ENCODE results near the gene LMNTD2.

The LMNTD2 gene

DNA sequence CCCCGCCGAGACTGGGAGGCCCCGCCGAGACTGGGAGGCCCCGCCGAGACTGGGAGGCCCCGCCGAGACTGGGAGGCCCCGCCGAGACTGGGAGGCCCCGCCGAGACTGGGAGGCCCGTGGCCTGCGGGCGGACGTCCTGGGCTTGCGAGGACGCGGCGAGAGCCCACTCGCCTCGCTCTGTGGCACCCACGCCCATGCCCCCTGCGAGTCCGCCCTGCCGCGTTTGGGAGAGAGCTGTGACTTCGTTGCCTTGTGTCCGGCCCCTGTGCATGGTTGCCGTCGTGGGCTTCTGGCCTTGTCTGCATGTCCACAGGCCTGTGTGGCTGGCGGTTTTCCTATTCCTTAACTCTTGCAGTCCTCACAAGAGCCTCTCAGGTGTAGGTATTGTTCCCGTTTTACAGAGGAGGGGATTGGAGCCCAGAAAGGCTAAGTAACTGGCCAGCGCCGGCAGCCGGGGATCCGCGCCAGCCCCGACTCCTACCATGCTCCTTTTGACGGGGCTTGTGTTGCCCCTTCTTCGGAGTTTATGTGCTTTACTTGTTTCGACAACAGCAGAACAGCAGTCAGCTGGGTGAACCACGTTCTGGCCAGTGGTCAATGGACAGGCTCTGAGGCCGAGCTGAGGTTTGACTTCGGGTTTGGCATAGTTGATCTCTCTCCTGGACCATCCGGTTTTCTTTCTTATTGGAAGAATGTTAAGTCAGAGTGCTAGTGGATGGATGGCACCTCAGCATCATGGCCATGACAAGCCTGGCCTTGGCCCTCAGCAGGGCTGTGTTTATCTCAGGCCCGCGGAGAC lies 16.5 kb upstream of the LMNTD2 start:
- Histone ChIP-seq H3K4me2 (ENCODE audit: low read depth, low read length, poor library complexity, severe bottlenecking) (peak overlapping the region; percentile 85), H3K9me2 (replicated peaks; ENCODE audit: insufficient read depth, low read length) (no peaks in the 10 kb centered on the region), H3K27ac (ENCODE audit: low read depth, low read length) (no peak overlapping the region), H4K20me1 (ENCODE audit: low read depth, low read length) (peaks cover 27% of the 10 kb centered on the region; the same call in 1 of the 2 replicates), H3K36me3 (ENCODE audit: low read length) (no peaks in the 10 kb centered on the region), H3K27me3 (ENCODE audit: low read length) (no peaks in the 10 kb centered on the region), H3K4me3 (ENCODE audit: insufficient read depth, low read length, poor library complexity, severe bottlenecking) (peak overlapping the region; percentile 76), H3K9me3 (ENCODE audit: insufficient read depth, low read length) (no peaks in the 10 kb centered on the region), H3K9ac (ENCODE audit: low read length) (peak overlapping the region; percentile 78), H2AFZ (ENCODE audit: low read depth, low read length, severe bottlenecking) (no peak overlapping the region), H3F3A (ENCODE audit: insufficient read depth) (0 out of 2 replicates have a peak, but pooled peaks cover 3% of the 10 kb centered on the region), H3K79me2 (ENCODE audit: insufficient read depth, low read length) (peaks cover 53% of the 10 kb centered on the region)
- TF ChIP-seq, protein P1, sequence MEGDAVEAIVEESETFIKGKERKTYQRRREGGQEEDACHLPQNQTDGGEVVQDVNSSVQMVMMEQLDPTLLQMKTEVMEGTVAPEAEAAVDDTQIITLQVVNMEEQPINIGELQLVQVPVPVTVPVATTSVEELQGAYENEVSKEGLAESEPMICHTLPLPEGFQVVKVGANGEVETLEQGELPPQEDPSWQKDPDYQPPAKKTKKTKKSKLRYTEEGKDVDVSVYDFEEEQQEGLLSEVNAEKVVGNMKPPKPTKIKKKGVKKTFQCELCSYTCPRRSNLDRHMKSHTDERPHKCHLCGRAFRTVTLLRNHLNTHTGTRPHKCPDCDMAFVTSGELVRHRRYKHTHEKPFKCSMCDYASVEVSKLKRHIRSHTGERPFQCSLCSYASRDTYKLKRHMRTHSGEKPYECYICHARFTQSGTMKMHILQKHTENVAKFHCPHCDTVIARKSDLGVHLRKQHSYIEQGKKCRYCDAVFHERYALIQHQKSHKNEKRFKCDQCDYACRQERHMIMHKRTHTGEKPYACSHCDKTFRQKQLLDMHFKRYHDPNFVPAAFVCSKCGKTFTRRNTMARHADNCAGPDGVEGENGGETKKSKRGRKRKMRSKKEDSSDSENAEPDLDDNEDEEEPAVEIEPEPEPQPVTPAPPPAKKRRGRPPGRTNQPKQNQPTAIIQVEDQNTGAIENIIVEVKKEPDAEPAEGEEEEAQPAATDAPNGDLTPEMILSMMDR (IDR thresholded peaks at IDR 0.05; ENCODE audit: insufficient read depth, low read length, poor library complexity, severe bottlenecking): no peak
- TF ChIP-seq EZH2phosphoT487 (conservative IDR thresholded peaks at IDR 0.05; ENCODE audit: low read length): no peak

DNA sequence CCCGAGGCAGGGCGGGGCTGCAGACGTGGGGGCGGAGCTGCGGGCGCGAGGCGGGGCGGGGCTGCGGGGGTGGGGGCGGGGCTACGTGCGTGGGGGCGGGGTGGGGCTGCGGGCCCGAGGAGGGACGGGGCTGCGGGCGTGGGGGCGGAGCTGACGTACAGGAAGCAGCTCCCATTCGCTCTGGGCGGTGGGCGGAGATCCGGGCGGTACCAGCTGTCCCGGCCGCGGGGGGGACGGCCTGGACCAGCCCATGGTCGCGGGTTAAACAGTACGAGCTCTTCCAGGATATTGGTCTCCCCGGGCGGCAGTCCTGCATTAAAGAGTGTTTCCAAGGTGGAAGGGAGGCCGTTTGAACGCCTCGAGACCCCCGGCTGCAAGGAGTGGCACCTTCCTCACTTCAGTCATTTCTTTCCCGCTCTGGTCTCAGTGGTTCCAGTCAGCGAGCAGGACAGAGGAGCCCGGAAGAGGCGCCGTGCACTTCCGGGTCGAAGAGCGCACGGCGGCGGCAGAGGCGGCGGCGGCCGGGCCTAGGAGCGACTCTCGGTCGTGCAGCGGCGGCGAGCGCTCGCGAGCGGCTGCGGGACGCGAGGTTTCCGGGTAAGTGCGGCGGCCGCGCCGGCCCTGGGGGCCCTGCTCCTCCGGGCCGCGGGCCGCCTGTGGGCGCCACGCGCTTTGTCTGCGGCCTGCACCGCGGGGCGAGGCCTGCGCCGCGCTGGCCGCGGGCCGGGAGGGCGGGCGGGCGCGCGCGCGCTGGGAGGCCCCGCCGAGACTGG lies 15.6 kb upstream of the LMNTD2 start, which contains the start of gene PHRF1:
Gene PHRF1 (plus strand): TSS at position 475 of the 773 bp plus-strand sequence. CDS start 5,043 bp downstream, outside the sequence.
- Histone ChIP-seq H3K79me2 (ENCODE audit: insufficient read depth, low read length) (peaks cover 45% of the 10 kb centered on the region), H3K9me2 (replicated peaks; ENCODE audit: insufficient read depth, low read length) (no peaks in the 10 kb centered on the region), H4K20me1 (ENCODE audit: low read depth, low read length) (peaks cover 25% of the 10 kb centered on the region; the same call in 1 of the 2 replicates), H3F3A (ENCODE audit: insufficient read depth) (0 out of 2 replicates have a peak, but pooled peaks cover 3% of the 10 kb centered on the region), H3K9me3 (ENCODE audit: insufficient read depth, low read length) (no peaks in the 10 kb centered on the region), H3K9ac (ENCODE audit: low read length) (peak within 1 kb of the TSS; percentile 78), H3K4me3 (ENCODE audit: insufficient read depth, low read length, poor library complexity, severe bottlenecking) (peak within 1 kb of the TSS; percentile 76), H3K4me2 (ENCODE audit: low read depth, low read length, poor library complexity, severe bottlenecking) (peak within 1 kb of the TSS; percentile 85), H3K36me3 (ENCODE audit: low read length) (no peaks in the 10 kb centered on the region), H3K27ac (ENCODE audit: low read depth, low read length) (peak within 1 kb of the TSS; percentile 84), H3K27me3 (ENCODE audit: low read length) (no peaks in the 10 kb centered on the region), H2AFZ (ENCODE audit: low read depth, low read length, severe bottlenecking) (peak within 1 kb of the TSS; percentile 95)
- TF ChIP-seq, protein P1 (IDR thresholded peaks at IDR 0.05; ENCODE audit: insufficient read depth, low read length, poor library complexity, severe bottlenecking): no peak
- no peak for TF ChIP-seq EZH2phosphoT487 (conservative IDR thresholded peaks at IDR 0.05; ENCODE audit: low read length)

DNA sequence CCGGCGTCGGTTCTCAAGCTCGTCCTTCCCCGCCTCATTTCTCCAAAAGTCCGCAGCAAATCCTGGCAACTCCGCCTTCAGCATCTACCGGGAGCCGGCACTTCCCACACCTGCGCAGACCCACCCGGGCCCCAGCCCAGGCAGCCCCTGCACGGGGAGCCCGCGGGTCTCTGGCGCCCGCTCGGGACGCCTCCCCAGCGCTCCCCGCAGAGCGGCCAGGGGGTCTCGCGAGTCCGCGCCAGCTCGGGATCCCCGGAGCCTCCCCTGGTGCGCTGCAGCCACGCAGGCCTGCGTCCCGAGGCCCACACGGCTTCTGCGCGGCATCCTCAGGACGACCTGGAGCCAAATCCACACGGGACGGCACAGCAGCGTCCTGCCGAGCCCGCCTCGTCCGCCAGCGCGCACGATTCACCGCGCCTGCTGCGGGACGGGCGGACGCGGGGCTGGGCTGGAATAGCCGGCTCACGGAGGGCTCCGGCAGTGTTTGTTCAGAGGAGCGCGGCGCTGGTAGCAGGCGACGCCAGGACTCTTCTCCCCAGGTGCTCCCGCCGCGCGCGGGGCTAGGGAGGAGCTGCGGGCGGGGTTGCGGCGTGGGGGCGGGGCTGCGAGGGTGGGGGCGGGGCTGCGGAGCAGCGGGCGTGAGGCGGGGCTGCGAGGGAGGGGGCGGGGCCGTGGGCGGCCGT lies 14.9 kb upstream of the LMNTD2 start:
- Histone ChIP-seq H3K79me2 (ENCODE audit: insufficient read depth, low read length) (peaks cover 38% of the 10 kb centered on the region), H3K36me3 (ENCODE audit: low read length) (no peaks in the 10 kb centered on the region), H2AFZ (ENCODE audit: low read depth, low read length, severe bottlenecking) (no peak overlapping the region), H3K9ac (ENCODE audit: low read length) (no peak overlapping the region), H3K4me2 (ENCODE audit: low read depth, low read length, poor library complexity, severe bottlenecking) (peak overlapping the region; percentile 38), H3F3A (ENCODE audit: insufficient read depth) (0 out of 2 replicates have a peak, but pooled peaks cover 3% of the 10 kb centered on the region), H3K27me3 (ENCODE audit: low read length) (no peaks in the 10 kb centered on the region), H3K9me2 (replicated peaks; ENCODE audit: insufficient read depth, low read length) (no peaks in the 10 kb centered on the region), H3K27ac (ENCODE audit: low read depth, low read length) (no peak overlapping the region), H3K9me3 (ENCODE audit: insufficient read depth, low read length) (no peaks in the 10 kb centered on the region), H4K20me1 (ENCODE audit: low read depth, low read length) (peaks cover 23% of the 10 kb centered on the region; the same call in 1 of the 2 replicates), H3K4me3 (ENCODE audit: insufficient read depth, low read length, poor library complexity, severe bottlenecking) (no peak overlapping the region)
- TF ChIP-seq EZH2phosphoT487 (conservative IDR thresholded peaks at IDR 0.05; ENCODE audit: low read length): no peak
- TF ChIP-seq, protein P1 (IDR thresholded peaks at IDR 0.05; ENCODE audit: insufficient read depth, low read length, poor library complexity, severe bottlenecking): no peak
